ENCODE results near the gene SH3RF3.

Gene SH3RF3

GRCh38 chr2:109349503-109350465 is 220.8 kb downstream of the SH3RF3 start:
- no peak overlapping the region for H3K4me3 ChIP-seq (replicated peaks; ENCODE audit: low read depth, low read length)
- DNase-seq (ENCODE audit: low read depth): no peak
- TF ChIP-seq, protein P1, sequence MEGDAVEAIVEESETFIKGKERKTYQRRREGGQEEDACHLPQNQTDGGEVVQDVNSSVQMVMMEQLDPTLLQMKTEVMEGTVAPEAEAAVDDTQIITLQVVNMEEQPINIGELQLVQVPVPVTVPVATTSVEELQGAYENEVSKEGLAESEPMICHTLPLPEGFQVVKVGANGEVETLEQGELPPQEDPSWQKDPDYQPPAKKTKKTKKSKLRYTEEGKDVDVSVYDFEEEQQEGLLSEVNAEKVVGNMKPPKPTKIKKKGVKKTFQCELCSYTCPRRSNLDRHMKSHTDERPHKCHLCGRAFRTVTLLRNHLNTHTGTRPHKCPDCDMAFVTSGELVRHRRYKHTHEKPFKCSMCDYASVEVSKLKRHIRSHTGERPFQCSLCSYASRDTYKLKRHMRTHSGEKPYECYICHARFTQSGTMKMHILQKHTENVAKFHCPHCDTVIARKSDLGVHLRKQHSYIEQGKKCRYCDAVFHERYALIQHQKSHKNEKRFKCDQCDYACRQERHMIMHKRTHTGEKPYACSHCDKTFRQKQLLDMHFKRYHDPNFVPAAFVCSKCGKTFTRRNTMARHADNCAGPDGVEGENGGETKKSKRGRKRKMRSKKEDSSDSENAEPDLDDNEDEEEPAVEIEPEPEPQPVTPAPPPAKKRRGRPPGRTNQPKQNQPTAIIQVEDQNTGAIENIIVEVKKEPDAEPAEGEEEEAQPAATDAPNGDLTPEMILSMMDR (IDR thresholded peaks at IDR 0.05; ENCODE audit: low read length, missing control alignments): peak; percentile 8

GRCh38 chr2:109350526-109350925 is 221.5 kb downstream of the SH3RF3 start:
- DNase-seq (ENCODE audit: low read depth): no peak
- no peak overlapping the region for H3K4me3 ChIP-seq (replicated peaks; ENCODE audit: low read depth, low read length)
- TF ChIP-seq, protein P1 (IDR thresholded peaks at IDR 0.05; ENCODE audit: low read length, missing control alignments): no peak

GRCh38 chr2:109351164-109351756 is 222.3 kb downstream of the SH3RF3 start:
- H3K4me3 ChIP-seq (replicated peaks; ENCODE audit: low read depth, low read length): no peak overlapping the region
- DNase-seq (ENCODE audit: low read depth): peak; percentile 44
- TF ChIP-seq, protein P1 (IDR thresholded peaks at IDR 0.05; ENCODE audit: low read length, missing control alignments): no peak

GRCh38 chr2:109352056-109352897 is 223.3 kb downstream of the SH3RF3 start:
- no peak for DNase-seq (ENCODE audit: low read depth)
- TF ChIP-seq, protein P1 (IDR thresholded peaks at IDR 0.05; ENCODE audit: low read length, missing control alignments): no peak
- H3K4me3 ChIP-seq (replicated peaks; ENCODE audit: low read depth, low read length): no peak overlapping the region

- DNase-seq (ENCODE audit: low read depth): no peak
- TF ChIP-seq, protein P1 (IDR thresholded peaks at IDR 0.05; ENCODE audit: low read length, missing control alignments): no peak
- H3K4me3 ChIP-seq (replicated peaks; ENCODE audit: low read depth, low read length): no peak overlapping the region
Measured at GRCh38 chr2:109352898-109353689, 224.1 kb downstream of the SH3RF3 start.
